ENCODE measurements around the gene PANK4.

Gene PANK4

DNA sequence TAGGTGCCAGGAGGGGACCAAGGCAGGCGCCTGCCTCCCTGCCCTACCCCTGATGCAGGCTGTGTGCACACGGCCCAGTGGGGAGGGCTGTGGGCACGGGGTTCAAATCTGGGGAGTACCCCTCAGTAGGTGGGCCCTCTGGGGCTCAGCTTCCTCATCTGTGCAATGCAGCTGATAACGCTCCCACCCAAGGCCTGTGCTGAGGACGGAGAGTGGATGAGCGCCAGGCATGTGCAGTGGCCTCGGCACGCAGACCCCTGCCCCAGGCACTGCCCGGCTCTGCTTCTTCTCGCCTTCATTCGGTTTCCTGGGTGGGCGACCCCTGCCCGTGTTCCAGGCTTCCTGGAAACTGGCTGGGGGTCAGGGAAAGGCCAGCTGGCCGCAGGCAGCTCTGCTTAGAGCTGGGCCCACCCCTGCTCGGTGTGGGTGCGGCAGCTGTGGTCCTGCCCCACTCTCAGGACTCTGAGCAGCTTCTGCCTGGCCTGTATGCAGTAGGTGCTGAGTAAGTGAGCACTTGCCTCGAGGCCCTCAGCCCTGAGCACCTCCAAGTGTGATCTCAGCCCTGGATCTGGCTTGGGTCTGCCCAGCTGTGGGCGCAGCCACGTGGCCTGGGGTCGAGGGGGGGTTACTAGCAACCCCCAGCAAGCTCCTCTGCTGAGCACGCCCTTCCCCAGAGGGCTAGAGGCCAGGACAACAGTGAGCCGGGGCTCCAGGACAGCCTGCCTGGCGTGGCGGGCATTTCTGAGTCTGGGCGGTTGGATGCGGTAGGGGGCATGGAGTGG is 17.9 kb upstream of the PANK4 start:
- no peak for DNase-seq

DNA sequence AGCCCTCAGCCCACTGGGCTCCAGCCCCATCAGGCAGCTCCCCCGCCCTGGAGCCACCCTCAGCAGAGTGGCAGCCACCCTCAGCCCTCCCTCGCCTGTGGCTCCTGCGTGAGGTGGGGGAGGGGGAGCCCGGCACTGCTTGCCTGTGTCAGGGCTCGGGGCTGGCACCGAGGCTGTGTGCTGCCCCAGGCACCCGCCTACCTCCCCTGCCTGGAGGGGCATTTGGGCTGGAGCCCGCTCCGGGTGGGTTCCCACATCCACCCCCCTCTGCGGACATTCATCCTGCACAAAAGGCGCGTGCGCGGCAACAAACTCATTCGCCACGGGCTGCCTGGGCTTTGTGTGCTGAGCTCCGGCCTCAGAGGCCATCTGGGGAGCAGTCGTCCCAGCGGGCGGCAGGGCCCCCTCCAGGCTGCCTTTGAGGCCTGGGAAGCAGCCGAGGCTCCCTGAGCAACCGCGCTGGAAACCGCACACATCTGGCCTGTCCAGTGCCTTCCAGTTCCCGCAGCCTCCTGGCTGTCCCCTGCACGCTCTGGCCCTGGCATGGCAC is 17.2 kb upstream of the PANK4 start:
- no peak for DNase-seq

DNA sequence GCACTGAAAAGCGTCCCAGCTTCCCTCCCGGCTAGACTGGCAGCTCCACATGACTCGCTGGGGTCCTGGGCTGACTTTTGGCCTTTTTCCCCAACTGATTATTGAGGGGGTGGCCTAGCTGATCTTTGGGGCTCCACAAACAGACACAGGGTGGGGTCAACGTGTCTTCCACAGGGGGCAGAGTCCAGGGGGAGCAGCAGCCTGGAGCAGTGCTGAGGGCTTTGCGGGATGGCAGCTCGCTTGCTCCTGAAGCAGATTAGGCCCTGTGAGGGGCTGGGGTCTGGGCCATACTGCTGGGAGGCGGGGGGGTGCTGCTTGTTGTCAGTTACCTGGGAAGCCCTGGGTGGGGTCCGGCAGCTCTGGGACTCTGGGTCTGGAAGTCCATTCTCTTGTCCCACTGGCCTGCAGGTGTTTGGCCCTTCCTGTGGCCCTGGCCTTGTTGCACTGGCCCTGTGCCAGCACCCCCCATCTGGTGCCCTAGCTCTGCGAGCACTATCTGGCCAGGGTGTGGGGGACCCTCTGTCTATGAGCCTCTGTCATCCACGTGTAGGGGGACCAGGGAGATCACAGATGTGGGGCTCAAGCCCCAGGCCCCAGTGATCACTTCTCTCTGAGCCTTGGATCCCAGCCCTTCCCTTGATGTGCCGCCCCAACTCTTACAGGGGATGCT is 16.0 kb upstream of the PANK4 start:
- no peak for DNase-seq

DNA sequence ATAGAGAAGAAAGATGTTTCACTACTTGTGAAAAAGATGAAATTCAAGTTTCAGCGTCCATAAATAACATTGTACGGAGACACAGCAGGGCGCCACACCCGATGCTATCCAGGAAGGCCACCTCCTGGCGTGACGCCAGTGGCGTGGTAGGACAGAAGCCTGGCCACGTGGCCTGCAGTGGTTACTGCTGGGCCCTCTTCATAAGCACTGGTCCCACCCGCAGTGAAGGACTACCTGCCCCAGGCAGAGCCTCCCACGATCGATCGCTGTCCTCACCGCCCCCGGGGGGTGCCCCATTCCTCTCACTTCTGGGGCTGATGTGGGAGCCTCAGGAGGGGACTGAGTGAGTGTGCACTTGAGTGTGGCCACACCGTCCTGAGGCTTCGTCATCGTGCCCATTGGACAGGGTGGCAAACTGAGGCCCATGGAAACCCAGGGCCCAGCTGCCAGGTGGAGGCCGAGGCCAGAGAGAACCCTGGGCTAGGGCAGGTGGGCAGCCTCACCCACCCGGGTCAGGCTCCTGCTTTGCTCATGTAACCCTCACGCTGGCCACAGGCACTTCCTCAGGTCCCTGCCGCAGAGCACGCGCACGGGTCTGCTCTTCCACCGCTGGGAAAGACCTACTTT is 15.3 kb upstream of the PANK4 start:
- DNase-seq, result no peak

DNA sequence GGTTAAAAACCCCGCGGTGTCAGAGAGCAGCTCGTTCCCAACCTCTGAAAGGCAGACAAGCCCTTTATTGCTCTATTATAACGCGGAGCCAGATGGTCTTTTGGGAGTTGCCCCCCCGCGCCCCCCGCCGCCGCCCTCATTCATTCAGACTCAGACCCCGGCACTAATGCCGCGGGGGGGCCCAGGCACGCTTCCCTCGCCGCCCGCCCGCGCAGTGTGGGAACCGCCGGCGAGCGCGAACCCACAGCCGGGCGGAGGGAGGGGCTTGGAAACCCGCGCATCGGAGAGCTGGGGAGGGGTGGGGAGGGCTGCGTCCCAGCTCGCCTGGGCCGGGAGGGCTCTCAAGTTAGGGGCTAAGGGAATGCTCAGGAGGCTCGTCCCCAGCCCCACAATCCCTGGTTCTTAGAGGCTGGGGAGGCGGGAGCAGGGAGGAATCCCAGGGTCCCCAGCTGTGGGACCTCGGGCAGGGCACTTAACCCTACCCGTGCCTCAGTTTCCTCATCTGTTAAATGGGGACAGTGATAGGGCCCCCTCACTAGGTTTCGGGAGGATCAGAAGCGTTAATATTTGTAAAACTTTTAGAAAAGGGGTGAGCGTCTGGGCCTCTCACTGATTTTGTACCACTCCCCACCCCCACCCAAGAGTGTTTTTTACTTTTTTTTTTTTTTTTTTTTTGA is 14.6 kb upstream of the PANK4 start:
- no peak for DNase-seq

DNA sequence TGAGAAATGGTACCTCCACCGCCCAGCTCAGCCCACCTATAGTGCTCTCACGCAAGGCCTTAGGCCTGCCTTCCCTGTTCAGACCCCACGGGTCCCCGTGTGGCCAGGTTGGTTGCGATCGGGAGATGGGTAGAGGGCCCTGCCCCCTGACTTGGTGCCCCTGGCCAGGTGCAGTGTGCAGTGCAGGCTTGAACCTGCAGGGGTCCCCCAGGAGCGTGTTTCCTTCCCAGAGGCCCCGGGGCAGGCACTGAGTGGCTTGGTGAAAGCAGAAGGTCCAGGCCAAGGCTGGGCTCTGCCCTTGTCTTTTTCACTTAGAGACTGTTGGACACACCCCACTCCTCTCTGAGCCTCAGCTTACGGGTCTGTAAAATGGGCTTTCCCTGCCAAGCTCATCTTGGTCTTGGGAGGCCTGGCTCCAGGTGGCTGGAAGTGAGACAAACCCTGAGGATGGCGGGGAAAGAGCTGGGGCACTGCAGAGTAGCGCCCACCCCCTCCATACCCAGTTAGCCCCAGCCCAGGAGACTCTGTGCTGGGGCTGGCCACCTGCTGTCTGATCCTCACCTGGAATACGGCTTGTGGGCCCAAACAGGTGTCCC is 13.0 kb upstream of the PANK4 start:
- no peak for DNase-seq

DNA sequence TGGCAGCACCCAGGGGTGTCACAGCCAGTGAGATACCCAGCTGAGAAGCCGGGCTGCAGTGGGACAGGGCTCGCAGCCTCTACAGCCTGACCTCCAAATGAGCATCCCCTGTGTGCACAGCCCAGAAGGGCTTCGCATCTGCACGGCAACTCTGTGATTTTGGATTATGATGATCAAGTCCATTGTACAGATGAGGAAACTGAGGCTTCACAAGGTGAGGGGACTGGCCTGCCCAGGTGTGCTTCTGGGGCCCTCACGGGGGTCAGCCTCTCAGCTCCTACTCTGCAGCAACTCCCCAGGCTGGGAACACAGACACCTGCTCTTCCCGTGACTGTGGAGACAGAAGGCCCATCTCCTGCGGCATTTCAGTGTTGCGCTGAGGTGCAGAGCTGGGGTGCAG is 12.5 kb upstream of the PANK4 start:
- DNase-seq, result no peak

DNA sequence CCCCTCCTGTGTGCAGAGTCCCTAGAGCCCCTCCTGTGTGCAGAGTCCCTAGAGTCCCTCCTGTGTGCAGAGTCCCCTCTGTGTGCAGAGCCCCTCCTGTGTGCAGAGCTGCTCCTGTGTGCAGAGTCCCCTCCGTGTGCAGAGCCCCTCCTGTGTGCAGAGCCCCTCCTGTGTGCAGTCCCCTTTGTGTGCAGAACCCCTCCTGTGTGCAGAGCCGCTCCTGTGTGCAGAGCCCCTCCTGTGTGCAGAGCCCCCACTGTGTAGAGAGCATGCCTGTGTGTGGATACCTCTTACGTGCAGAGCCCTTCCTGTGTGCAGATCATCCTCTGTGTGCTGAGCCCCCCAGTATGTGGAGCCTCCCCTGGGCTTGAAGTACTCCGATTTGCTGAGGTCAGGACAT is 12.0 kb upstream of the PANK4 start:
- DNase-seq, result no peak

DNA sequence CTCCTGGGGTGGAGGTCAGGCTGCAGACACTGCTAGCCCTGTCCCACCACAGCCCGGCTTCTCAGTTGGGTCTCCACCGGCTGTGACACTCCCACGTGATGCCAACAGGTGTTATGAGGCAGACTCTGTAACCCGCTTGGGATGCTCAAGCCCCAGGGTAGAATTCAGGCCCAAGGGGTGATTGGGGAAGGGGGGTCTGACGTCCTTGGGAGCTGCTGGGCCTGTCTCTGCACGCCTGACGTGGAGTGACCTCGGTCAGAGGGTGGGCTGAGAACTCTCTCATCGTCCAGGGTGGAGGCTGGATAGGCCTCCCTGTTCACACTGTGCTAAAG is 11.4 kb upstream of the PANK4 start:
- DNase-seq, result no peak

DNA sequence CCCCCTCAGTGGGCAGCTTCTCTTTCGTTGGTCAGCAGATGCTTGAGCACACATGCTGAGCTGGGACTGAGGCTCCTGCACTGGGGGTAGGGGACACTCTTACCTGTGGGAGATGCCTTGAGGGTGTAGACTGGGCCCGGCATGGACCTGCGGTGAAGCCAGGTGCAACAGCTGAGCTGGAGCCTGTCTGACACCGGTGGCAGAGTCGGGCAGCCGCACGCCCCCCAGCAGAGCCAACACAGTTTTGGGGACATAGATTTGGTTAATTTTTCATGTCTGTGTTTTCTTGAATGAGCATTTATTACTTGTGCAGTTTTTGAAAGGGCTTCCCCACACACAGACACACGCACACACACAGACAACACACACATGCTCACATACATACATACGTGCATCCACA is 9.6 kb upstream of the PANK4 start:
- no peak for DNase-seq

DNA sequence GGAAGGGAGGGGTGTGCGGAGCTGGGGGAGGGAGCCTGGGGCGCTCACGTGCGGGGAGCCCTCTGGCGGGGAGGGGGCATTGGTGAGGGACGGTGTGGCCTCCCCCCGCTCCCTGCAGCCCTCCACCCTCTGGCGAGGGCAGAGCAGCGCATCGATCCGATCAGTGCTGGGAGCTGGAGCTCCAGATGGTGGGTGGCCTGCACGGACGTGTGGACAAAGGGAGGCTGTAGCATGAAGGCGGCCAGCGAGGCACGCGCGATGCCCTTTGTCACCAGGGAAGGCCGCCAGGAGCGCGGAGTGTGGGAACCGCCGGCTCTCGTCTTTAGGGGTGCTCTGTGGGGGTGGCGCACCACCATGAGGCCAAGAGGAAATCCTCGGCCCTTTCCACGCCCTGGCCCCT is 9.1 kb upstream of the PANK4 start:
- DNase-seq, result no peak

DNA sequence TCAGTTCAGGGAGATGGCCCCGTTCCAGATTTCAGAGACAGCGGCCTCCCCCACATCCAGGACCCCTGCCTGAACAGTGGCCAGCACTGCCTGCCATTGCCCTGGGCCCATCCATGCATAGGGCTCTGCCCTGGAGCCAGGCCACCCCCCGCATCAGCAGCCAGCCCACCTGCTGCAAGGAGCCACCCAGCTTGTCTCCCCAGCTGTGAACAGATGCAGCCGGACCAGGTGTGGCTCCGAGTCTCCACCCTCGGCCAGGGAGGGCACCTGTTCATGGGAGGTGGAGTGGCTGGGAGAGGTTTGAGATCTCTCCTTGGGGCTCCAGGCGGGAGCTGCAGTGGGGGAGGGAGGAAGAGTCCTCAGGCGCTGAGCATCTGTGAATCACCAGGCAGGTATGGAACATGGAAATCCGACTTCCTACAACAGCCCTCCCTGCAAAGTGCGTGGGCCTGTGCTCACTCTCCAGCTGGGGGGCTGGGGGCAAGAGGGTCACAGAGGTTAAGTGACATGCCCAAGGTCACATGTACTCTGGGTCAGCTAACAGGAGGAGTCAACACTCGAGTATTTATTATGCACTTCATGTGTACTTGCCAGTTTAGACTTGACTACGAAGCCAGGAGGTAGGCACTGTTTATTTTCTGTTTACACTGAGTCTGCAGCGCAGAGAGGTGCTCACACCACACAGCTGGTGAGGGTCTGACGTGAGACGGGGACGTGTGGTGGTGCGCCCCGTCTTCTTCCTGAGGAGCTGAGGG is 8.5 kb upstream of the PANK4 start:
- no peak for DNase-seq

DNA sequence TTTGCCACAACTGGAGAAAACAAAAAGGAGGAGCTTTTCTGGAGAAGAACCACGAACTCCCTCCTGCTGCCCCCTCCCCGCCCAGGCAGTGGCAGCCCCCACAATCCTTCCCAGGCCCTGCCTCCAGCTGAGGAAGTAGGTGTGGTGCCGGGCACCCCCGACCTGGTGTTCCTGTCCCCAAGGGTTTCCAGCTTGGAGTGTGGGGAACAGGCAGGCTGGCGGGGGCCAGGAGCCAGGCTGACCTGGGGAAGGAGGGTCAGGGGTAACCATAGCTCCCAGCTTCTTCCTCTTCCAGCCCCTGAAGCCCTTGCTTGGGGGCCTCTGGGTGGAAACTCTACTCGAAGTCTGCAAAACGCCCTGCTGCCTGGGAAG is 7.9 kb upstream of the PANK4 start:
- DNase-seq, result no peak

DNA sequence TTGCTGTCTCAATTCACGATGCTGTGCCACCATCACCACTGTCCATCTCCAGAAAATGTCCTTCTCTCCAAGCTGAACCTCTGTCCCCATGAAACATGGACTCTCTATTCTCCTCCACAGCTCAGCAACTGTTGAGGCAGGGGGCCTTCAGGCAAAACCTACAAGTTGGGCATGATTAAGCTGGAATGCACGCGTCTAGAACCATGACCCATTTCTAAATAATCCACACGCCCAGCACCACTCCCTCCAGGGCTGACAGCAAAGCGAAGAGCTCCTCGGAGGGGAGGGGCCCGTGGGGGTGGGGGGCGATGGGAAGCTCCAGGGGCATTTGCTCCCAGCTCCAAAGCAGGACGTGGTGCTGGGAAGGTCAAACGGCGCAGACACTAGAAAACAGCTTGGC is 7.0 kb upstream of the PANK4 start:
- no peak for DNase-seq

DNA sequence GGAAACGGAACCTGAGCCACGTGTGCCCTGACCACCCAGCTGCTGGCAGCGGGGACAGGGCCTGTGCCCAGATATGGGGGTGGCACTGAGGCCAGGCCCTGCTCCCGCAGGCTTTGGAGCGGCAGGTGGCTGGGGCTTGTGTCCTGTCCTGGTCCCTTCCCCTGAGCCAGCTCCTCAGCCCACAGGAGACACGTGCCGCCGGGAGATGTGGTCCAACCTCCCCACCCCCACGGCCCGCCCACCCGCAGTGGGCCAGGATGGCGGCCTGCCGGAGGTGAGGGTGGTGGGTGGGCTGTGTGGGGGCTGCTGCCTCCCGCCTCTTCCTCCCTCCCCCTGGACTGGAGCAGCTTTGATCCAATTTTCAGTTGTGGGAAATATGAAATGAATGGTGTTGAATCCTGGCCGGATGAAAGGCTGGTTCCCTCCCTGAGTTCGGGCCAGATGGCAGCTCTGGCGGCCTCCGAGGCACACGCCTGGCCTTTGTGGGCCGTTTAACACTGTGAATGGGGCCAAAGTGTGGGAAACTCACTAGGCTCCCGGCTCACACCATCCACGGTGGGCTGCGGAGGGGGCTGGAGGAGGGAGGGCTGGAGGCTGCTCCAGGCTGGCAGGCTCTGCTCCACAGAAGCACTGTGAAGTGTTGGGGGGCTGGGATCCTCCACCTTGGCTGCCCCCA is 6.2 kb upstream of the PANK4 start:
- no peak for DNase-seq

DNA sequence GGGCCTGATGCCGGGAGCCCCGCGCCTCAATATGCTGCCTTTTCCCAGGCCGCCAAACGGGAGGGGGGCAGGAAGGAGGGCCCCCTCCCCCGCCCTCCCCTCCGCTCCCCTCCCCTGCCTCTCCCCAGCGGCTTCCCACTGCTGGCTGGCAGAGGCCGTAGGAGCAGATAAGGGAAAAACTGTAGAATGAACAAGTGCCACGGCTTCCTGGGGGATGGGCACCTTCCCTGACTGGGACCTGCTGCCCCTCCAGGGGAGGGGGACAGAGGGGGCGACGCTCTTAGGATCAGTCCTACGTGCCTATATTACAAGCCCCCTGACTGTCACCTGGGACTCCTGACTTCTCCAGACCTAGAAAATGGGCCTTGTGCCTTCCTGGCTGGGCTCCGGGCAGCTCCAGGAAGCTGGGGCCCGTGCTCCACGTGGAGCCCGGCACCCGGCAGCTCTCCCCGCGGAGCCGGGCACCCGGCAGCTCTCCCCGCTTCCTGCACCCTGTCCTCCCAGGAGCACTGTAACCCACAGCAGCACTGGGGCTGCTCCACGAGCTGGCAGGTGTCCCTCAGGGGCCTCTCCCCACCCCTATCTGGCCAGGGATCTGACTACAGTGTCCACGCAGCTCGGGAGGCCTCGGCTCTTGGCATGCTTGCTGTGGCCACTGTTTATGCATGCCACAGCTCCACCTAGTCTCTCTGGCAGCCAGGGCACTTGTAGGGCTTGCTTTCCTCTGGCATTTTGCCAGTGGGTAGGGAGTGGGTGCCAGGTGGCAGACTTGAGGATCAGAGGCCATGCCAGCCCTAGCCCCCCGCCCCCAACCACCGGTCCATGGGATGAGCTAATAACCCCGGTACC is 4.3 kb upstream of the PANK4 start:
- no peak for DNase-seq

DNA sequence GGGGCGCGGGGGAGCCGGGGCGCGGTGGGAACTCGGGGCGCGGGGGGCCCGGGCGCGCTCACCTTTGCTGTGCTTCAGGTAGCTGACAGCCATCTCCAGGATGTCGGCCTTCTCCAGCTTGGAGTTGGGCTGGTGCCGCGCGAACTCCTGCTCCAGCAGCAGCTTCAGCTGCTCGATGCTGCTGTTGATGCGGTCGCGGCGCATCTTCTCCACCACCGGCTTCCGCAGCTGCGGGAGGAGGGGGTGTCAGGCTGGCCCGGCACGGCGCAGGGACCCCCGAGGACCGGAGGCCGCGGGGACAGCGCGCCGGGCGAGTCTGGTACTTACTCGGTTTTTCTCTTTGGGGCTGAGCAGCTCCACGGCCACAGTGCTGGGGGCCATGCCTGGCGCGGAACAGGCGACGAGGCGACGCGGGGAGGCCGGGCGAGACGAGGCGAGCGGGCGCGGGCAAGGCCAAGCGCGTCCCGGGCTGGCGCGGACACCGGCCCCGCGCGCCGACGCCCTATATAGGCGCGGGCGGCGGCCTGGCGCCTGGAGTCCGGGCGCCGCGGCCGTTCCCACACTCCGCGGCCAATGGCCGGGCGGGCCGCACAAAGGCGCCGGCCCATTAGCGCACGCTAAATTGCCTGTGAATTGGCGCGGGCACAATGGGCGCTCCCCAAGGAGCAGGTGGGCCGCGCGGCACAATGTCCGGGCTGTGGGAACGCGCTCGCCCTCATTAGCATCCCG is 3.6 kb upstream of the PANK4 start, which contains the start of gene HES5:
Gene HES5, minus strand, starts transcription at position 480 of the 729 bp plus-strand sequence. Its CDS starts 99 bp downstream, at position 381.
- DNase-seq, result no peak

DNA sequence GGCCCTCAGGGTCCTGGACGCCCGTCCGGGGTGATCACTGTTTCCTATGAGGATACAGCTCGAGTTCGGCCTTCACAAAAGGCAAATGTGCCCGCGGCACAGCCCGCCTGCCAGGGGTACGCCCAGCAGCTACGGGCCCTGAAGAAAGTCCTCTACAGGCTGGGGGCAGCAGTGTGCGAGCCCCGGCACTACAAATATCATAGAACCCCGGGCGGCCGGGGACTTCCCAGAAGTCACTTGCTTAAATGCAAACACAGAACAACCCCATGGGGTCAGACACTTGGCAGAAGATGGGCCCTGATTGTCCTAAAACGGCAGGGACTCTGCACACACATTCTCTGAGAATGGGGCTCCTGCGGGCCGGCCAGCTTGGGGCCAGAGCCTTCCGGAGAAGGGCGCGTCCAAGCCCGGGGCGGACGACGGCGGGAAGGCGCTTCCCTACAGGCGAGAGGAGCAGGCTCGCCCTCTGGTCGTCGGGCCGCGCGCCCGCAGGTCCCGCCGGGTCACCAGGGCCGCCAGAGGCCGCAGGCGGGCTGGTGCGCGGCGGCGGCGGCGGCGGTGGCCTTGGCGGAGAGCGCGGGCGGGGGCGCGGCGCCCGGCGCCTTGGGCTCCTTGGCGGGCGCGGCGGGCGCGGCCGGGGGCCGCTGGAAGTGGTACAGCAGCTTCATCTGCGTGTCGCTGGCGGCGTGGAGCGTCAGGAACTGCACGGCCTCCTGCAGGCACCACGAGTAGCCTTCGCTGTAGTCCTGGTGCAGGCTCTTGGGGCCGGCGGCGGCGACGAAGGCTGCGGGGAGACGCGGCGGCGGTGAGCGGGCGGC is 2.8 kb upstream of the PANK4 start:
- DNase-seq, result no peak

DNA sequence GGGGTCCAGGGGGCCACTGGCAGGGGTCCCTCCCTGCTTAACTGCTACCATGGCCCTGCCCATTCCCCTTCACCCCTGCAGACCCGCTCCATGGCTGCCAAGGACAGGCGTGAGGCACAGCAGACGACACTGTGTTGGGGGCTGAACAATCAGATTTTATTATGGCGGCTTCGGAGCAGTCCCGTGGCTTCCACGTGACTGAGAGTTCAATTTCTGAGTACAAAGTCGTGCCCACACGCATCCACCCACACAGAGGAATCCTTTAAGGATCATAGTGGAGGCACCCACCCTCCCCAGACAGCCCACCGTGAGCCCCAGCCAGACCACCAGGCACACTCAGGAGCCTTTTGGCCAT is 2.2 kb upstream of the PANK4 start:
- DNase-seq, result no peak
